Liver (tissue), 9 donors: ENCODE results near the gene MIOX. TPM values are rescaled to one million over a fixed set of nuclear protein-coding genes. Genes with fewer than 3 reads are reported as not detected.

ENCODE experiments used
- DNase-seq: peaks from one replicate; pipeline ENCODE4 v3.0.0-alpha.2; 2017; ENCODE audit warnings: low spot score
- H3K27ac ChIP-seq, 2 donors: one replicate each; pipeline ENCODE4 v1.7.0; 2013; ENCODE audit warnings: inconsistent platforms in 2 of 2, low read length in 2 of 2, control low read depth in 1 of 2, low read depth in 1 of 2, mild to moderate bottlenecking in 1 of 2
- H3K27me3 ChIP-seq, 4 donors: one replicate each; pipeline versions ENCODE4 v1.6.1 to v1.7.0; 2013; ENCODE audit warnings: low read length in 3 of 4, inconsistent platforms in 1 of 4, mild to moderate bottlenecking in 1 of 4, moderate library complexity in 1 of 4; ENCODE audit not compliant: control insufficient read depth in 4 of 4, insufficient read depth in 4 of 4
- H3K36me3 ChIP-seq, 4 donors: one replicate each; pipeline versions ENCODE4 v1.6.1 to v1.7.0; 2013; ENCODE audit warnings: low read length in 3 of 4, mild to moderate bottlenecking in 3 of 4, low read depth in 1 of 4, moderate library complexity in 1 of 4; ENCODE audit not compliant: control insufficient read depth in 4 of 4, insufficient read depth in 3 of 4
- H3K4me1 ChIP-seq, 4 donors: one replicate each; pipeline versions ENCODE4 v1.6.1 to v1.7.0; 2013; ENCODE audit warnings: low read length in 3 of 4, mild to moderate bottlenecking in 3 of 4, moderate library complexity in 1 of 4; ENCODE audit not compliant: control insufficient read depth in 4 of 4, insufficient read depth in 4 of 4
- H3K4me3 ChIP-seq, 3 donors: one replicate each; pipeline versions ENCODE4 v1.6.1 to v1.7.0; 2013; ENCODE audit warnings: low read length in 3 of 3, control low read depth in 1 of 3, low read depth in 1 of 3, mild to moderate bottlenecking in 1 of 3
- H3K9ac ChIP-seq, 2 donors: one replicate each; pipeline ENCODE4 v1.7.0; 2013; ENCODE audit warnings: low read length in 2 of 2, mild to moderate bottlenecking in 2 of 2, moderate library complexity in 2 of 2, control low read depth in 1 of 2, low read depth in 1 of 2
- H3K9me3 ChIP-seq, 4 donors: one replicate each; pipeline versions ENCODE4 v1.6.1 to v1.7.0; 2013; ENCODE audit warnings: low read length in 3 of 4; ENCODE audit not compliant: control insufficient read depth in 4 of 4
- CTCF ChIP-seq: fragments of 150-350 bp; IDR thresholded peaks from 2 replicates; pipeline ENCODE4 v1.5.1; 2017; ENCODE audit warnings: improper control_type of control experiment, low read depth, low read length; ENCODE audit not compliant: missing input control
- EGR1 ChIP-seq, 2 donors: IDR thresholded peaks; 2 replicates each; pipeline ENCODE4 v1.6.1; 2016 to 2018; ENCODE audit warnings: antibody characterized with exemption in 2 of 2, low read depth in 2 of 2
- FOXA1 ChIP-seq: IDR thresholded peaks from 2 replicates; pipeline ENCODE4 v1.6.1; 2016; ENCODE audit warnings: antibody characterized with exemption
- FOXA2 ChIP-seq: IDR thresholded peaks from 2 replicates; pipeline ENCODE4 v1.6.1; 2016; ENCODE audit warnings: antibody characterized with exemption
- GABPA ChIP-seq, 2 donors: IDR thresholded peaks in 1 of 2; conservative IDR thresholded peaks in 1 of 2; 2 replicates each; pipeline ENCODE4 v1.6.1; 2016; ENCODE audit warnings: antibody characterized with exemption in 2 of 2, mild to moderate bottlenecking in 1 of 2, moderate library complexity in 1 of 2
- HNF4A ChIP-seq, 2 donors: conservative IDR thresholded peaks; 2 replicates each; pipeline ENCODE4 v1.6.1; 2016; ENCODE audit warnings: antibody characterized with exemption in 2 of 2, mild to moderate bottlenecking in 2 of 2
- HNF4G ChIP-seq: IDR thresholded peaks from 2 replicates; pipeline ENCODE4 v1.6.1; 2016; ENCODE audit warnings: antibody characterized with exemption
- JUND ChIP-seq, 2 donors: IDR thresholded peaks; 2 replicates each; pipeline ENCODE4 v1.6.1; 2016; ENCODE audit warnings: antibody characterized with exemption in 2 of 2
- NR2F2 ChIP-seq: IDR thresholded peaks from 2 replicates; pipeline ENCODE4 v1.6.1; 2016; ENCODE audit warnings: antibody characterized with exemption
- RAD21 ChIP-seq, 2 donors: IDR thresholded peaks; 2 replicates each; pipeline ENCODE4 v1.6.1; 2016; ENCODE audit warnings: antibody characterized with exemption in 2 of 2, mild to moderate bottlenecking in 2 of 2
- RXRA ChIP-seq, 2 donors: IDR thresholded peaks; 2 replicates each; pipeline ENCODE4 v1.6.1; 2017 to 2018; ENCODE audit warnings: antibody characterized with exemption in 2 of 2, mild to moderate bottlenecking in 1 of 2
- SP1 ChIP-seq: IDR thresholded peaks from 2 replicates; pipeline ENCODE4 v1.6.1; 2018; ENCODE audit warnings: antibody characterized with exemption, mild to moderate bottlenecking
- TAF1 ChIP-seq: conservative IDR thresholded peaks from 2 replicates; pipeline ENCODE4 v1.6.1; 2016; ENCODE audit warnings: antibody characterized with exemption, mild to moderate bottlenecking
- YY1 ChIP-seq: IDR thresholded peaks from 2 replicates; pipeline ENCODE4 v1.6.1; 2016; ENCODE audit warnings: antibody characterized with exemption, mild to moderate bottlenecking
- WGBS: extraction: QIAGEN DNeasy Blood & Tissue Kit; methylation state at CpG from one replicate; pipeline ENCODE4 v1.1.7; 2013; 5-methylcytosine and 5-hydroxymethylcytosine counted together
- polyA plus RNA-seq, 2 donors: library from polyadenylated mRNA; stranded (reverse) in 1 of 2; unstranded in 1 of 2; fragments of 200-250 nt in 1 of 2; fragments of >200 nt in 1 of 2; fragmentation: Nextera tagmentation in 1 of 2; extraction: Ambion mirVana in 1 of 2; gene quantifications; one replicate each; pipeline versions ENCODE4 v1.2.1 to v1.2.3, GENCODE V29; 2013 to 2015
- total RNA-seq, 2 donors: library from RNA; depleted of rRNA; stranded (reverse); fragments of >200 nt; gene quantifications; one replicate each; pipeline ENCODE4 v1.2.3, GENCODE V29; 2014
- TF ChIP-seq, protein P1 (sequence below): IDR thresholded peaks from 2 replicates; pipeline ENCODE4 v1.6.1; 2016; ENCODE audit warnings: antibody characterized with exemption
- TF ChIP-seq, protein P2 (sequence below): IDR thresholded peaks from 2 replicates; pipeline ENCODE4 v1.6.1; 2016; ENCODE audit warnings: antibody characterized with exemption, mild to moderate bottlenecking
- TF ChIP-seq, protein P3 (sequence below): IDR thresholded peaks from 2 replicates; pipeline ENCODE4 v1.6.1; 2016; ENCODE audit warnings: antibody characterized with exemption
- TF ChIP-seq, protein P4 (sequence below): IDR thresholded peaks from 2 replicates; pipeline ENCODE4 v1.6.1; 2016; ENCODE audit warnings: antibody characterized with exemption
- donor health status: healthy.
- donor health status: healthy.
- donor health status: healthy.
- donor health status: healthy.
- donor health status: healthy.

The MIOX gene
- total and polyA plus RNA-seq, 4 donors: not detected

DNA sequence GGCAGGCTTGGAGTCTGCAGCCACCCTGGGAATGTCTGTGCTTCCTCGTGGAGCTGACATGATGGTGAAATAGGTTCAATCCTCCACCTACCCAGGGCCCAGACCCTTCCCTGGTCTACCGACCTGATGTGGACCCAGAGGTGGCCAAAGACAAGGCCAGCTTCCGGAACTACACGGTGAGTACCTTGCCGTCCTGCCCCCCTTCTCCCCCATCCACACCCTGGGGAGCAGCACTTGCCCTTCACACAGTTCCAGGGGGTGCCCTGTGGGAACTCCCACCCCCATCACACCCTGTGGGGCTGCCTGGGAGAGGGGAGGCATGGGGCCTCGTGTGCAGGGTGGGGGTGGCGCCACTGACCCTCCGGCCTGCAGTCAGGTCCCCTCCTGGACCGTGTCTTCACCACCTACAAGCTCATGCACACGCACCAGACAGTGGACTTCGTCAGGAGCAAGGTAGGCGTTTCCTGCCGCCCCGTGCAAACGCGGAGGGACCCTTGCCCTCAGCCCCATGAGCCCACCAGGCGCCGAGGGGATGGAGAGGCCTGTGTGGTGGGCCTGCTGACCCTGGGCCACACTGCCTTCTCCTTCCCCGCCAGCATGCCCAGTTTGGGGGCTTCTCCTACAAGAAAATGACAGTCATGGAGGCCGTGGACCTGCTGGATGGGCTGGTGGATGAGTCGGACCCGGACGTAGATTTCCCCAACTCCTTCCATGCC lies 789 bp downstream of the MIOX start:
- WGBS: 88% methylated on average over 23 of the region's 23 CpGs
- H3K36me3 ChIP-seq: no peaks in the 10 kb centered on the region
- TF ChIP-seq, protein P1, sequence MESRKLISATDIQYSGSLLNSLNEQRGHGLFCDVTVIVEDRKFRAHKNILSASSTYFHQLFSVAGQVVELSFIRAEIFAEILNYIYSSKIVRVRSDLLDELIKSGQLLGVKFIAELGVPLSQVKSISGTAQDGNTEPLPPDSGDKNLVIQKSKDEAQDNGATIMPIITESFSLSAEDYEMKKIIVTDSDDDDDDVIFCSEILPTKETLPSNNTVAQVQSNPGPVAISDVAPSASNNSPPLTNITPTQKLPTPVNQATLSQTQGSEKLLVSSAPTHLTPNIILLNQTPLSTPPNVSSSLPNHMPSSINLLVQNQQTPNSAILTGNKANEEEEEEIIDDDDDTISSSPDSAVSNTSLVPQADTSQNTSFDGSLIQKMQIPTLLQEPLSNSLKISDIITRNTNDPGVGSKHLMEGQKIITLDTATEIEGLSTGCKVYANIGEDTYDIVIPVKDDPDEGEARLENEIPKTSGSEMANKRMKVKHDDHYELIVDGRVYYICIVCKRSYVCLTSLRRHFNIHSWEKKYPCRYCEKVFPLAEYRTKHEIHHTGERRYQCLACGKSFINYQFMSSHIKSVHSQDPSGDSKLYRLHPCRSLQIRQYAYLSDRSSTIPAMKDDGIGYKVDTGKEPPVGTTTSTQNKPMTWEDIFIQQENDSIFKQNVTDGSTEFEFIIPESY: no peak
- TF ChIP-seq SP1 (no peak), FOXA2 (no peak), TAF1 (no peak), NR2F2 (no peak), RAD21 (IDR thresholded peaks at IDR 0.05) (no peak), EGR1 (IDR thresholded peaks at IDR 0.05; ENCODE audit: low read depth in 2 of 2) (no peak), RXRA (IDR thresholded peaks at IDR 0.05) (no peak), HNF4G (no peak), YY1 (no peak), GABPA (IDR thresholded peaks at IDR 0.05 in 1 of 2, conservative IDR thresholded peaks at IDR 0.05 in 1 of 2) (no peak), JUND (IDR thresholded peaks at IDR 0.05) (no peak), CTCF (no peak), HNF4A (conservative IDR thresholded peaks at IDR 0.05) (no peak), FOXA1 (no peak)
- TF ChIP-seq, protein P2, sequence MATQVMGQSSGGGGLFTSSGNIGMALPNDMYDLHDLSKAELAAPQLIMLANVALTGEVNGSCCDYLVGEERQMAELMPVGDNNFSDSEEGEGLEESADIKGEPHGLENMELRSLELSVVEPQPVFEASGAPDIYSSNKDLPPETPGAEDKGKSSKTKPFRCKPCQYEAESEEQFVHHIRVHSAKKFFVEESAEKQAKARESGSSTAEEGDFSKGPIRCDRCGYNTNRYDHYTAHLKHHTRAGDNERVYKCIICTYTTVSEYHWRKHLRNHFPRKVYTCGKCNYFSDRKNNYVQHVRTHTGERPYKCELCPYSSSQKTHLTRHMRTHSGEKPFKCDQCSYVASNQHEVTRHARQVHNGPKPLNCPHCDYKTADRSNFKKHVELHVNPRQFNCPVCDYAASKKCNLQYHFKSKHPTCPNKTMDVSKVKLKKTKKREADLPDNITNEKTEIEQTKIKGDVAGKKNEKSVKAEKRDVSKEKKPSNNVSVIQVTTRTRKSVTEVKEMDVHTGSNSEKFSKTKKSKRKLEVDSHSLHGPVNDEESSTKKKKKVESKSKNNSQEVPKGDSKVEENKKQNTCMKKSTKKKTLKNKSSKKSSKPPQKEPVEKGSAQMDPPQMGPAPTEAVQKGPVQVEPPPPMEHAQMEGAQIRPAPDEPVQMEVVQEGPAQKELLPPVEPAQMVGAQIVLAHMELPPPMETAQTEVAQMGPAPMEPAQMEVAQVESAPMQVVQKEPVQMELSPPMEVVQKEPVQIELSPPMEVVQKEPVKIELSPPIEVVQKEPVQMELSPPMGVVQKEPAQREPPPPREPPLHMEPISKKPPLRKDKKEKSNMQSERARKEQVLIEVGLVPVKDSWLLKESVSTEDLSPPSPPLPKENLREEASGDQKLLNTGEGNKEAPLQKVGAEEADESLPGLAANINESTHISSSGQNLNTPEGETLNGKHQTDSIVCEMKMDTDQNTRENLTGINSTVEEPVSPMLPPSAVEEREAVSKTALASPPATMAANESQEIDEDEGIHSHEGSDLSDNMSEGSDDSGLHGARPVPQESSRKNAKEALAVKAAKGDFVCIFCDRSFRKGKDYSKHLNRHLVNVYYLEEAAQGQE: no peak
- TF ChIP-seq, protein P3, sequence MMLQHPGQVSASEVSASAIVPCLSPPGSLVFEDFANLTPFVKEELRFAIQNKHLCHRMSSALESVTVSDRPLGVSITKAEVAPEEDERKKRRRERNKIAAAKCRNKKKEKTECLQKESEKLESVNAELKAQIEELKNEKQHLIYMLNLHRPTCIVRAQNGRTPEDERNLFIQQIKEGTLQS: no peak
- TF ChIP-seq, protein P4, sequence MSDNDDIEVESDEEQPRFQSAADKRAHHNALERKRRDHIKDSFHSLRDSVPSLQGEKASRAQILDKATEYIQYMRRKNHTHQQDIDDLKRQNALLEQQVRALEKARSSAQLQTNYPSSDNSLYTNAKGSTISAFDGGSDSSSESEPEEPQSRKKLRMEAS: no peak
- H3K9me3 ChIP-seq: no peaks in the 10 kb centered on the region
- H3K27me3 ChIP-seq: no peaks in the 10 kb centered on the region
- no peak overlapping the region for H3K9ac ChIP-seq
- H3K27ac ChIP-seq: no peak overlapping the region
- DNase-seq: no peak
- peaks cover 0 to 14% (median 7%) of the 10 kb centered on the region in 4 donors for H3K4me1 ChIP-seq
- no peak overlapping the region for H3K4me3 ChIP-seq
